DMS 273 (cell line): ENCODE data around the gene CEMIP2.

ENCODE experiments used
- DNase-seq: peaks from one replicate; lab custom pipeline; 2025; ENCODE audit not compliant: unreplicated experiment; lab: John Stamatoyannopoulos, UW

Gene CEMIP2

GRCh38 chr9:71652480-71652879 is 115.8 kb downstream of the CEMIP2 start:
- no peak for DNase-seq

GRCh38 chr9:71648453-71648852 is 119.9 kb downstream of the CEMIP2 start:
- no peak for DNase-seq

GRCh38 chr9:71647094-71647591 is 121.2 kb downstream of the CEMIP2 start:
- DNase-seq: peak; percentile 7

- DNase-seq: no peak
Observed at GRCh38 chr9:71646131-71646530, 122.2 kb downstream of the CEMIP2 start.

- no peak for DNase-seq
Observed at GRCh38 chr9:71644819-71645362, 123.4 kb downstream of the CEMIP2 start.

GRCh38 chr9:71643330-71643729 is 125.0 kb downstream of the CEMIP2 start:
- DNase-seq: no peak

- DNase-seq: no peak
Observed at GRCh38 chr9:71642056-71642455, 126.3 kb downstream of the CEMIP2 start.

GRCh38 chr9:71638627-71639026 is 129.7 kb downstream of the CEMIP2 start:
- no peak for DNase-seq

GRCh38 chr9:71637926-71638325 is 130.4 kb downstream of the CEMIP2 start:
- no peak for DNase-seq

GRCh38 chr9:71637375-71637774 is 130.9 kb downstream of the CEMIP2 start:
- no peak for DNase-seq

GRCh38 chr9:71636143-71636839 is 132.0 kb downstream of the CEMIP2 start:
- DNase-seq: no peak

GRCh38 chr9:71634752-71635151 is 133.6 kb downstream of the CEMIP2 start:
- peak; percentile 12 for DNase-seq
